ENCODE measurements around the gene PDE6D.

GRCh38 chr2:231707625-231707926 is 73.5 kb downstream of the PDE6D start:
- TF ChIP-seq POLR2AphosphoS5 (IDR thresholded peaks at IDR 0.05) (no peak), POLR2A (IDR thresholded peaks at IDR 0.05) (no peak), CTCF (IDR thresholded peaks at IDR 0.05) (no peak)

Data from prostate gland (tissue), 2 donors.